ENCODE results near the gene TXNRD3.

Gene TXNRD3

GRCh38 chr3:126658584-126658983 is 3.7 kb upstream of the TXNRD3 start:
- Histone ChIP-seq H3K79me2 (ENCODE audit: insufficient read depth, low read length) (no peaks in the 10 kb centered on the region), H3K4me2 (ENCODE audit: insufficient read depth, low read length) (no peak overlapping the region), H3K9me3 (ENCODE audit: insufficient read depth, low read length, severe bottlenecking) (peaks cover 6% of the 10 kb centered on the region), H4K20me1 (ENCODE audit: insufficient read depth, low read length) (no peaks in the 10 kb centered on the region), H3K27me3 (ENCODE audit: insufficient read depth, low read length, poor library complexity) (peaks cover 16% of the 10 kb centered on the region), H3K4me3 (ENCODE audit: low read depth in 1 of 2, low read length in 2 of 2) (no peak overlapping the region), H3K9ac (ENCODE audit: low read depth, low read length) (no peak overlapping the region), H3K4me1 (ENCODE audit: insufficient read depth, low read length) (peaks cover 29% of the 10 kb centered on the region), H2AFZ (ENCODE audit: low read depth, low read length) (no peak overlapping the region), H3K27ac (ENCODE audit: low read length) (no peak overlapping the region), H3K36me3 (ENCODE audit: insufficient read depth, low read length) (no peaks in the 10 kb centered on the region)
- no peak for ATAC-seq (ENCODE audit: insufficient read depth, low read depth)
- TF ChIP-seq, protein P1, sequence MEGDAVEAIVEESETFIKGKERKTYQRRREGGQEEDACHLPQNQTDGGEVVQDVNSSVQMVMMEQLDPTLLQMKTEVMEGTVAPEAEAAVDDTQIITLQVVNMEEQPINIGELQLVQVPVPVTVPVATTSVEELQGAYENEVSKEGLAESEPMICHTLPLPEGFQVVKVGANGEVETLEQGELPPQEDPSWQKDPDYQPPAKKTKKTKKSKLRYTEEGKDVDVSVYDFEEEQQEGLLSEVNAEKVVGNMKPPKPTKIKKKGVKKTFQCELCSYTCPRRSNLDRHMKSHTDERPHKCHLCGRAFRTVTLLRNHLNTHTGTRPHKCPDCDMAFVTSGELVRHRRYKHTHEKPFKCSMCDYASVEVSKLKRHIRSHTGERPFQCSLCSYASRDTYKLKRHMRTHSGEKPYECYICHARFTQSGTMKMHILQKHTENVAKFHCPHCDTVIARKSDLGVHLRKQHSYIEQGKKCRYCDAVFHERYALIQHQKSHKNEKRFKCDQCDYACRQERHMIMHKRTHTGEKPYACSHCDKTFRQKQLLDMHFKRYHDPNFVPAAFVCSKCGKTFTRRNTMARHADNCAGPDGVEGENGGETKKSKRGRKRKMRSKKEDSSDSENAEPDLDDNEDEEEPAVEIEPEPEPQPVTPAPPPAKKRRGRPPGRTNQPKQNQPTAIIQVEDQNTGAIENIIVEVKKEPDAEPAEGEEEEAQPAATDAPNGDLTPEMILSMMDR (IDR thresholded peaks at IDR 0.05; ENCODE audit: borderline replicate concordance, extremely low read depth, low read length, poor library complexity, severe bottlenecking), result no peak
- TF ChIP-seq EZH2 (IDR thresholded peaks at IDR 0.05; ENCODE audit: borderline replicate concordance, low read depth, low read length, severe bottlenecking), result no peak
- DNase-seq, result no peak

DNA sequence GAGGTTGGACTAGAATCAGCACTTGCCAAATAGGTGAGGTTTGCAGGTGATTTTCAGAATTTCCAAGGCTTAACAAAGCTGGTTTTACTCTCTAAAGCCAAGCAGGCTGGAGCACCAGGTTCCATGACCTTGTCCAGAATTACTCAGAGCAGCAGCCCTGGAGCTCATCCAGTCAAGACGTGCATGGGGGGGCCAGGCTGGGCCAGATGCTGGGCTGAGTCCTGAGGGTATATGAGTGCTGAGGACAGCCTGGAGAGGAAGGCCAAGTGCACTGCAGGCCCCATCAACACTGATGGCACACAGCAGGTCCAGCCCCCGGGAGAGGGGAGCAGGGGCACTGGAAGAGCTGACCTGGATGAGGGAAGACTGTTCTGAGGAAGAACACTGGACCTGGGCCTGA is 3.0 kb upstream of the TXNRD3 start:
- Histone ChIP-seq H3K4me3 (ENCODE audit: low read depth in 1 of 2, low read length in 2 of 2) (no peak overlapping the region), H2AFZ (ENCODE audit: low read depth, low read length) (no peak overlapping the region), H3K36me3 (ENCODE audit: insufficient read depth, low read length) (no peaks in the 10 kb centered on the region), H3K4me2 (ENCODE audit: insufficient read depth, low read length) (no peak overlapping the region), H4K20me1 (ENCODE audit: insufficient read depth, low read length) (no peaks in the 10 kb centered on the region), H3K27me3 (ENCODE audit: insufficient read depth, low read length, poor library complexity) (peaks cover 16% of the 10 kb centered on the region), H3K9me3 (ENCODE audit: insufficient read depth, low read length, severe bottlenecking) (peaks cover 6% of the 10 kb centered on the region), H3K9ac (ENCODE audit: low read depth, low read length) (no peak overlapping the region), H3K27ac (ENCODE audit: low read length) (no peak overlapping the region), H3K4me1 (ENCODE audit: insufficient read depth, low read length) (peaks cover 33% of the 10 kb centered on the region), H3K79me2 (ENCODE audit: insufficient read depth, low read length) (no peaks in the 10 kb centered on the region)
- TF ChIP-seq, protein P1 (IDR thresholded peaks at IDR 0.05; ENCODE audit: borderline replicate concordance, extremely low read depth, low read length, poor library complexity, severe bottlenecking), result no peak
- no peak for TF ChIP-seq EZH2 (IDR thresholded peaks at IDR 0.05; ENCODE audit: borderline replicate concordance, low read depth, low read length, severe bottlenecking)
- ATAC-seq (ENCODE audit: insufficient read depth, low read depth), result no peak
- no peak for DNase-seq

DNA sequence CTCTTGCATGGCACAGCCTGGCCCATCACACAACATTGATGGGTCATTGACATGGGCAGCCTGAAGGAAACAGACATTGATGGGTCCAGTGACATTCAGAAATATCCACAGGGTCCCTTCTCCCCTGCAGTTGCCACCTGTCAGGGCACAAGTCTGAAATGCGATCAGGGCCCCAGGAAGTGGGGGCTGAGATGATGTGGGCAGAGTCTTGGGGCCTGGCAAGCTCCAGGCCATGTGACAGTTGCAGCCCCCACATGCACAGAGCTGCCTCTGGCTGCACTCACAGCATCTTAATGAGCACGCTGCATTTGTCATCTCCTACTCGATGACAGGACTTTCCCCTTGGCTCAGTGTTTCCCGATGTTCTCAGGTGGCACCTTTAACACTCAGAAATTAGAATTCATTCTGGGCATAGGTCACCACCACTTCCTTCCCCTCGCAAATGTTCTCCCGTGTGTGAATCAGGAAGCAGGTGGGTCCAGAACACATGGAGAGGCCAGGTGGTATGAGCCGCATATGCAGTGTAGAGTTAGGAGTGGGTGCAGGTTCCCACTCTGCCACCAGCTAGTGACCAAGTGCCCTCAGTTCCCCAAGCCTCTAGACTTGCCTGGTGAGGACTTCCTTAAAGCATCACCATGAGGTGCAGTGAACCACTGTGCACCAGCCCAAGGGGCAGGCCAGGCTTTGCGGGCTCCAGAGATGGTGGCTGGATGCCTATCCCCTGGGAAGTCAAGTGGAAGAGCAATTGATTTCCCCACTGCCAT is 1.6 kb upstream of the TXNRD3 start:
- peaks cover 13% of the 10 kb centered on the region for H3K27me3 ChIP-seq (ENCODE audit: insufficient read depth, low read length, poor library complexity)
- peaks cover 33% of the 10 kb centered on the region for H3K4me1 ChIP-seq (ENCODE audit: insufficient read depth, low read length)
- H3K79me2 ChIP-seq (ENCODE audit: insufficient read depth, low read length), result no peaks in the 10 kb centered on the region
- H3K9me3 ChIP-seq (ENCODE audit: insufficient read depth, low read length, severe bottlenecking), result peaks cover 6% of the 10 kb centered on the region
- H3K4me2 ChIP-seq (ENCODE audit: insufficient read depth, low read length), result no peak overlapping the region
- DNase-seq (no peak), ATAC-seq (ENCODE audit: insufficient read depth, low read depth) (no peak)
- no peak overlapping the region for H3K27ac ChIP-seq (ENCODE audit: low read length)
- no peak overlapping the region for H3K9ac ChIP-seq (ENCODE audit: low read depth, low read length)
- TF ChIP-seq, protein P1 (IDR thresholded peaks at IDR 0.05; ENCODE audit: borderline replicate concordance, extremely low read depth, low read length, poor library complexity, severe bottlenecking), result no peak
- no peak for TF ChIP-seq EZH2 (IDR thresholded peaks at IDR 0.05; ENCODE audit: borderline replicate concordance, low read depth, low read length, severe bottlenecking)
- no peaks in the 10 kb centered on the region for H3K36me3 ChIP-seq (ENCODE audit: insufficient read depth, low read length)
- H4K20me1 ChIP-seq (ENCODE audit: insufficient read depth, low read length), result no peaks in the 10 kb centered on the region
- H2AFZ ChIP-seq (ENCODE audit: low read depth, low read length), result no peak overlapping the region
- no peak overlapping the region for H3K4me3 ChIP-seq (ENCODE audit: low read depth in 1 of 2, low read length in 2 of 2)
